GM19452 (cell line): Measurements from ENCODE around the gene HINT3.
"Not testable (repeated sequence)": the region's sequence is repeated elsewhere in the genome, so short reads cannot be mapped to it uniquely, and the experiment has no call there.

Experiments used
- ATAC-seq: cut with Tn5 transposase; IDR thresholded peaks from one replicate; pipeline ENCODE4 v1.9.1; 2021; ENCODE audit not compliant: unreplicated experiment

Gene HINT3

DNA sequence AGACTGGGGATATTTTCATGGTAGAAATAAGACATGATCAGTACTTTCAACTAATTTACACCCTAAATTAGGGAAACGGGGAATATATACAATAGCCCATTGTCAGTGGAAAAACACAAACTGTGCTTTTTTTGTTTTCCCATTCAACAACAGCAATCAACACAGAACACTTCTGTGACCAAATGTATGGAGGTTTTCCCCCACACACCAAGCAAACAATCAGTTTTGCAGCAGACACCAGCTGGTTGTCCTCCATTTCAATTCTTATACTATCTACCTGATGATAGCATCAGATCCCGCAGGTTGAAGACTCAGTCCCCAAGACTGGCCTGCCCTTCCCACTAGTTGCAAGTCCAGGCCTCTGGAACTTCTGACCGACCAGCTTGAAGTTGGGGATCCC lies 4.5 kb downstream of the HINT3 start:
- no peak for ATAC-seq

DNA sequence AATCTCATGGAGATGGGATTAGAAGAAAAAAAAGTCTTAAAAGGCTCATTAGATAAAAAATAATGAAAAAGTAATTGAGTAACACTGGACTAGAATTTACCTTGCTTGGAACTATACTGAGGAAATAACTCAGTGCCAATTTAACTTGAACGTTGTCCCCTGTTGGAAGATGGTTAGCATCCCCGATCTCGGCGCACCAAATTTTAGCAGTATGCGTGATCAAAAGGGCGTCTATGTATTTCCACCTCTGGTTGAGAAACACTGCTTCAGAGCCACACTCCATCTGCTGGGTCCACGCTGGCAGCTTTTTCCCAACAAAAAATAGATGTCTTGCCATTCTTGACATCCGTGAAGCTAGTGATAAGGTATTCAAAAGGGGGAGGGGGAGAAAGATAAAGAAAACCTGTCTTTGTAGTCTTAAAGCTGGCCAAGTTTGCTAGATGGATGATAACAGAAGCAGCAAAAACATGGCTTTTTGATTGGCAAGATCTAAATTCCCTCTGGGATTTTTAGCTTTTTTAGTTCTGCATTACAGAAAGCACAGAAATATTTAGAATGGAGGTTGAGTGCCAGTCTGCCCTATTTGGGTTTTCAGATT lies 6.4 kb downstream of the HINT3 start:
- no peak for ATAC-seq

DNA sequence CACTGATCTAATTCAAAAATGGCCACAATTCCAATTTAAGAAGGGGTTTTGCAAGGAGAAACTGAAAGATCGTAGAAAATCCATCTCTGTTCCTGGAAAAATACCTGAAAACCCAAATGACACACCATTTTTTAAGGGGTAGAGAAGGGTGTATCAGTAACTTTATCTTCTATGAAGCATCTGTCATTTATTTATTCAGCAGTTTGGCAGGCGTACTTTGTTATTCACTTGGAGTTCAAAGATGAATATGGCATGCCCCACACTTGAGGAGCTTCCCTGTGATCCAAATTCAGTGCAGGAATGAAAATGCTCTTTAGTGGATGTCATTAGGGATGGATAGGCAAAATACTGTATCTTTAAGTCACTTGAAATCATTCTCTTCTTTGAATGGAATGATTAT lies 7.2 kb downstream of the HINT3 start:
- ATAC-seq: no peak

DNA sequence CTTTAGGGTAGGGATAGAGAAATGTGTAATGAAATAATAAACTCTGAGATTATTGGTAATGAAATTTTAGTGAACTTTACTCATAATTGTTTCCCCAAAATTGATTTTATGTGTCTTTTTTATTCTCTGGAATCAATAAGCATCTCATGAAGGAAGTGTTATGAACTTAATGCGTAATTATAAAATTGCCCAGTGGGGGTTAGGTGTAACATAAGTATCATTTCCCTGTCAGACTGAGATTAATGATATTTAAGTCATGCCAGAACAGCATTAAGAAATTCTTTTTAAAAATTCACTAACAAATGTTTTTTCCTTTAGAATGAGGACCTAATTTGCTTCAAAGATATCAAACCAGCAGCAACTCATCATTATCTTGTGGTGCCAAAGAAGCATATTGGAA lies 10.0 kb downstream of the HINT3 start:
- ATAC-seq: no peak

DNA sequence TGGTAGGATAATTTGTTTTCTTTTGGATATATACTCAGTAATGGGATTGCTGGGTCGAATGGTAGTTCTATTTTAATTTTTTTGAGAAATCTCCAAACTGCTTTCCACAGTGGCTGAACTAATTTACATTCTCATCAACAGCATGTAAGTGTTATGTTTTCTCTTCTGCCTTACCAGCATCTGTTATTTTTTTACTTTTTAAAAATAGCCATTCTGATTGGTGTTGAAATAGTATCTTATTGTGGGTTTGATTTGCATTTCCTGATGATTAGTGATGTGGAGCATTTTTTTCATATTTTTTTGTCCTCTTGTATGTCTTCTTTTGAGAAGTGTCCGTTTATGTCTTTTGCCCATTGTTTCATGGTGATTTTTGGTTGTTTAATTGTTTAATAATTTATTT lies 11.9 kb downstream of the HINT3 start:
- no peak for ATAC-seq

DNA sequence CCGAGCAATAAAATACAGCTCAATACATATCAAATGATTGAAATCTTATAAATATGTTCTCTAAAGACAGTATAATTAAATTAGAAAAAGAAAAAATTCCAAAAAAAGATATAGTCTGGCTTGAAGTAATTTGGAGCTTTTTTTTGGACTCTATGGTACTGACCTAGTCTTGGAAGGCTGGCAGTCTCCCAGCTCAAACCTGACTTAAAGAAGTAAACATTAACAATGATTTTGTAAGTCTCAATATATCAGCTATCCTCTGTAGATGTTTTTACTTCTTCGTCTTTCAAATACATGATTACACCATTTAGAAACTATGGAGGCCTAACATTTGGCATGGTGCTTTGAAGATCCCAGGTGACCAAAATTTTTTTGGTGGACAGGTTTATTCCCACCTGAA lies 14.2 kb downstream of the HINT3 start:
- no peak for ATAC-seq

DNA sequence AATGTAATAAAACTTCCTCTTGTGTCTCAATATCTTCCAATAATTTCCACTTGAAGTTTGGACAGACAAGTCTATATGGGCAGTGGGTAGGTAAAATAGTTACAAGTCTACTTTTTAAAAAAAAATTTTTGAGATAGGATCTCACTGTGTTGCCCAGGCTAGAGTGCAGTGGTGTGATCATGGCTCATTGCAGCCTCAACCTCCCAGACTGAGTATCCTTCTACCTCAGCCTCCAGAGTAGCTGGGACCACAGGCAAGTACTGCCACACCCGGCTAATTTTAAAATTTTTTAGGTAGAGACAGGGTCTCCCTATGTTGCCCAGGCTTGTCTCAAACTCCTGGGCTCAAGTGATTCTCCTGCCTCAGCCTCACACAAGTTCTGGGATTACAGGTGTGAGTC lies 15.9 kb downstream of the HINT3 start:
- not testable (repeated sequence) for ATAC-seq

DNA sequence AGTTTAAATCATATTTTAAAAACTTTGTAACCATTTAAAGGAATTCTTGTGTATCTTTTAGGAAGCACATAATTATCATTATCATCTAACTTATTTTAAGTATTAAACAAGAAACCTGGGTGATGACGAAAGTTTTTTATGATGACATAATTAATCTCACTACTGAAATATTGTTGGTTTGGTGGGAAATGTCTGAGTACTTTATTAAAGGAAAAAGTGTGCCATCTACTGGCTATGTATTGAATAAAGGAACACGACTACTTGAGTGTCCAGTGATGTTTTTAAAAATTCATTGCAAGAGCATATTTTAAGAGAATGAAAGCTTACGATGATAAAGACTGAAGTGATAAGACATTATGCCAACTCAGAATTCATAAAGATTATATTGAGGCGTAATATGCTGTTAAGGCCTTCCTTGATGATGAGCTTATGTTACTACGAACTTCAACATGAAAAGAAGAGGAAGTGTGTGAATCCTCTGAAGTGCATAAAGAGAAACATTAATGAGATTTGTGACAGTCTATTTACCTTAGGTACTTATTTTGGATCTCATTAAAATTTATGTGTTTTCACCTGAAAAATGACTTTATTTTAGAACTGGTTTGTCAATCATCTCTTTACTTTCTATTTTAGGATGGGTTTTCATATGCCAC lies 17.8 kb downstream of the HINT3 start:
- peak; percentile 87 for ATAC-seq

DNA sequence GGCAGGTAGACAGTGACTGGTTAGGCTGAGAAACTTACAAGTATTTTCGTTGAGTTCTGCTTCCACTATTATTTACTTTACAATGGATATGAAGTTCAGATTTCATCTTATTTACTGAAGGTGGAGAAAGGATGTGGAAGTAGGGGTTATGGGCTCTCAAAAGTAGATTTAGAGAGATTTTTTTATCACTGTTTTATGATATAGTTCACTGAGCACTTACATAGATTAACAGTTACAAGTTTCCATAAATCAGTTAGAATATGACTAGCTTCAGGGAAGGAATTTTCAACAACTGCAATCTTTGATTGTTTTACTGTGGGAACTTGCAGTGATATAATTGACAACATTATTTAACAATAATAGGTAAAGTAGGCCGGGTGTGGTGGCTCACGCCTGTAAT lies 22.5 kb downstream of the HINT3 start:
- ATAC-seq: no peak

DNA sequence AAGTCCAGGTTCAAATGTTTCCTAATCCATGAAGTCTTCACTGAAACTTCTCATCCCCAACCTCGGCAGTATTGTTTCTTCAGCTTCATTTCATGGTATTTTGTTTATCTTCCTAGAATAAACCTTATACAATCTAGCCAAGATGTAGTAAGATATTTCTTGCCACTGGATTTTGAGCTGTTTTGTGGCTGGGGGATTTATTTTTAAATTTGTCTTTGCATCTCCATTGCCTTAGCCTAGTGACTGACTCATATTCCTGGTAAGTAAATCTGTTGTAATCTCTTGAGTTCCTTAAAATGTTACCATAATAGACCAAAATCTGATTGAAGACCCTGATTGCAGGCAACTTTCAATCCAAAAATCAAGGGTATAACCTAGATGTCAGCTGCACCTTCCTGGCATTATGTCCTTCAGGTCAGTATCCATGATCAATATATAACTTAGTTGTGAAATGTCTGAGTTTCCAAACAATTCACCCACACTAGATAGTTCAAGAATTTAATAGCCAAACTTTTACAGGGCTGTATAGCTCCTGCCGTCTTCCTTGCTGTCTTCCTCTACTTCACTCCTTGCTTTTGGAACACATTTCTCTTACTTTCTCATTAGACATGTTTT lies 25.1 kb downstream of the HINT3 start:
- ATAC-seq: no peak

DNA sequence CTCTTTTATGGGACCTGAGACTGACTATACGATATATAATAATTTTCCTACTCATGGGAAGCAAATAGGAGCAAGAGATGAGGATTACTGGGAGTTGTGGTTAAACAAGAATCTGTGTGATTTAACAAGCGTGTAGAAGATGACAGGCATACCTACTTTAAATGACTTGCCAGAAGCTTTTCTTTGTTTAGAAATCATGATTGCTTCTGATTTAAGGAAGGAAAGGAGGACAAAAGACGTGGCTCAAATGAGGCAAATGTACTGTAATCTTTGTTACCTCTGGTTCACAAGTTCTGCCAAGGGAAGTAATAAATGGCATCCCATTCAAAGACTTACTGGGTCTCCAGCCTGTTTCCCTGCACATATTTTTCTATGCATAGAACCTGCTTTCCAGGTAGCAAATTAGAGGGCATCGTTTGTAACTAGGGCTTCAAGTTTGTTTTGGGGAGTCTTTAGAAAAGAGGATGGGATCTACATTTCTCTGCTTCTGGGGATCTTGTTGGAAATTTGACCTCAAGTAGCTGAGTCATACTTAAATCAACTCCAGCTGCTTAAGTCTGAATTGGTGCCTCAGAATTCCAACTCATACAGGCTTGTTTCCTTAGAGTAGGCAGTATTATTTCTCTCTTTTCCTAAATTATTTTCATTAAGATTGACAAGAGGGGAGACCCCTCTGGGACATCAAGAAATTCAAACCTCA lies 26.8 kb downstream of the HINT3 start:
- ATAC-seq: no peak

DNA sequence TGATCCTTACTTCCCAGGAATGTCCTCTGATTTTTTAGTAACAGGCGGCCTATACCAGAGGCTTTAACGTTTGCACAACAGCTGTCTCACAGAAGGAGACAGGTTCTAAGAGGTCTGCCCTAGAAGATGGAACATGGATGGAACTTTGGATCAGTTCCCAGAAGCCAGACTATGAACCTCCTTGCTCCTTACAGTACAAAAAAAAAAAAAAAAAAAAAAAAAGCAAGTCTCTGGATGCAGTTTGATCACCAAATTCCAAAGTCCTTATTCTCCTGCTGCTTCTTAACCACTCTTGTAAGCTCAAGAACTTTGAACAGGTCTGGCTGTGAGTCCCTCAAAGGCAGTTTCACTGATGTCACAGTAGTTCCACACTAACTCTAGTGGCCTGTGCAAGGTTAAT lies 27.7 kb downstream of the HINT3 start:
- ATAC-seq: no peak

DNA sequence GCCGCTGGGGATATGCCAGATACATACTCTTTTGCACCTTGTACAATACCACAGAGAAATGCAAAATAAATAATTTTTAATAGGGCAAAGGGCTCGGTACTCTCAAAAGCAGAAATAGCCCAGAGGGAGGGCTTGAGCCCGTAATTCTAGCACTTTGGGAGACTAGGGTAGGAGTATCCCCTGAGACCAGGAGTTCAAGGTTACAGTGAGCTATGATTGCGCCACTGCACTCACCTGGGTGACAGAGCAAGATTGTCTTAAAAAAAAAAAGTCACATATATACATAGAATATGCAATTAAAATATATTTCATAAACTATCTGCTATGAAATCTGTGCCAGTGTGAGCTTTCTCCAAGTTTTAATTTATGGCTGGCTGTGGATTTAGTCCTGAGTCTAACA lies 29.0 kb downstream of the HINT3 start:
- no peak for ATAC-seq

DNA sequence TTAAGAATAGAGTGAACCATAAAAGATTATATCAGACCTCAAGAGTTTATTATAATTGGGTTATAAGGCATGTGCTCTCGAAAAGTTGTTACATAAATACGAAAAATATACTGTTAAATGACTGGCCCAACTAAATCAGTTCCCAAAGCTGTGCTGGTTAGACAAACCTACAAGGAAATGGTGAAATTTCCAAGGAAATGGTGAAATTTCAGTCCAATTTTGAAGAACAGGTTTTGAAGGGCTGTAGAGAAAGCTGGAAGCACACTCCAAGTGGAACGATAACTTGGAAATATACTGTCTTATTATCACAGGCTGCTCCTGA lies 29.4 kb downstream of the HINT3 start:
- no peak for ATAC-seq

DNA sequence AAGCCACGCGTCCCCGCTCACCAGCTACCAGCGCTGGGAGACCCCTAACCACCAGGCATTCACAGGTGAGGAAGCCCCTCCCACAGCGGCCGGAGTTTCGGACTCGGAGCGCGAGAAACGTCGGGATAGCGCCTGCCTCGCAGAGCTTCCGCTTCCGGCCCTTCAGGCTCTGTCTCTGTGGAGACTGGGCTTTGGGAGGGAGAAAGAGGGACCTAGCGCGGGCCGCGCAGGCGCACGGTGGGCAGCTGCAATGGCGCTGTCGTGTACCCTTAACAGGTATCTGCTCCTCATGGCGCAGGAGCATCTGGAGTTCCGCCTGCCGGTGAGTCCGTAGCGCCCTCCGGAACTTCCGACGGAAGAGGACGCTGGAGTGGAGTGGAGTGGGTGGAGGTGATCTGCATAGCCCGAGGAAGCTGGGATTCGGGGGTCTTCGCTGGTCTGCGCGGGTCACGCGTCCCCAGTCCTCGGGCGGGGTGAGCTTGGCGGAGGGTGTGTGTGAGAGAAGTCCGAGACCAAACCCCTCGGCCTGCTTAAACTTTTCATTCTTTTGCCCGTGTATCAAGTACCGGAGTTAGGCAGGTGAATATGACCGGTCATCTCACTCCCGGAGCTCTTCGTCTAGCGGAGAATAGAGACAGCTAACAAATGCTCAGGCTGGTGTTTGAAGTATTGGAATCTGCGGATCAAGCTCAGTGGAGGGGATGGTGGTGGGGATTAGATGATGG lies 29.9 kb downstream of the HINT3 start, which contains the start of gene TRMT11:
Gene TRMT11, plus strand, starts transcription at position 240 of the 725 bp plus-strand sequence. Its CDS starts 11 bp downstream, at position 251.
- peak; percentile 99 for ATAC-seq

DNA sequence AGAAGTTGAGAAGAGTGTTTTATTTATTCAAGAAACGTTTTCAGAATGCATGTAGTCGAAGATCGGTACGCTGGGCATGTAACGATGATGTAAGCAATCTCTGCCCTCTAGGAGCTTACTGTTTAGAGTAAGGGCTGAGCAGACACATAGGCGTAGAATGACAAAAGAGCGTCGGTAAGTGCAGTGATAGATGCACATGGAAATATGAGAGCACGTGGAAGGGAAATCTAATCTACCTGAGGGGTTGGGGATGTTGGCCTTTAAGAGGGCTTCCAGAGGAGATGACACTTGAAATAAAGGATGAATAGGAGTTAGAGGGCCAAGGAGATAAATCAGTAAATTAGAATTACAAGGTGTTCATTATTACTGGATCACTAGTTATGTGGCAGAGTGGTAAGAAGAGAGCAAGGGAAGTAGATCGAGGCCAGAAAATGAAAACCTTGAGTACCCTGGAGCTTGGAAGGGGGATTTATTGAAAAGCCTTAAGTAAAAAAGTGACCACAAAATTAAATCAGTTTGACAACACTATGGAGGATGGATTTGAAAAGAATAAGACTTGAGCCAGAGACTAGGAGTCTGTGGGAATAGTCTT lies 30.6 kb downstream of the HINT3 start:
- peak; percentile 27 for ATAC-seq

DNA sequence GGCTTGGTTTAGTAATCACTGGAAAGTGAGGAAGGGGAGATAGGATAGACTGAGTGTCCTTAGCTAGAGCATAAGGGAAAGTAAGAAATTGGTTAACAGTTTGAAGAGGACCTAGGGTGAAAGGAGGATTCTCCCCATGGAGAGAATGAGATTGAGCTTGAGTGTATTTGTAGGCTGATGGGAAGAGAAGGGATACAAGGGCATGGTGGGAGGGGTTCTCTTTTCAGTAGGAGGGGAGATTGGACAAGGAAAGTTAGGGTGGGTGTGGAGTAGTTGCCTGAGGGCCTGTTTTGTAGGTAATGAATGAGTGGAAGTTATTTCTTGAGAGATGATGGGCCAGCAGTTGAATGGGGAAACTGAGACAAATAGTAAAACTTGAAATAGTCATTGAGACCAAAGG lies 31.7 kb downstream of the HINT3 start:
- ATAC-seq: no peak

DNA sequence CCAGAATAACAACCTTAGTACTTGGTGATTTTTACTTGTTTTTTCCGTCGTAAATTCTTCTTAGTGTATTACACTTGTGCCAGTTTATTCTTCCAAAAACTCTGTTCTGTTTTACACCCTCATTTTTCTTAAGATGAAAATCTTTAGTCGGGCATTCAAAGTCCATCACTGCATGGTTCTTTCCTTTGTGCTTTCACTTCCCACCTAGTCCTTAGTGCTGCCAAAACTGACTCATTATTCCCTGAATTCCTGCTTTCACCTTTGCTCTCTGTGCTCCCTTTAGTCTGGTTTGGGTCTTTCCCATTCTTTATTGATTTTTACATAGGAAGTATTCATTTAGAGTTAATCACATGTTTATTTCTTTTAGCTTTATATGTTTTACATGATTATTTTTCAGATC lies 33.1 kb downstream of the HINT3 start:
- no peak for ATAC-seq

DNA sequence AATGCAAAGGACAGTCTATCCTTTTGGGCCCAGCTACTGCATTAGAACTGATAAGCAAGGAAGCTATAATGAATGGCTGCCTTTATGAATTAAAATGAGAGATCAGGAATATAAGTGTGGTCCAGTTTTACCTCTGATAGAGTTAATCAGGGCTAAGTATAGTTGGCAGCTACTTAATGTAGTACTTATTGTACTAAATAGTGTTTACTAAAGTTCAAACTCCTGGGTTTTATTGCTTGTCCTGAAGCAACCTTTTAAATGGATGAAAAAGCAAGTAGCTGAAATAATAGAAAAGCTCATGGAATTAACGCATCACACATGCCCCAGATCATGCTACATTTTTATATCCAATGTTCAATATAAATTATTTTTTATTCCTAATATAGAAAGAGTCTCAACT lies 35.1 kb downstream of the HINT3 start:
- ATAC-seq: no peak

DNA sequence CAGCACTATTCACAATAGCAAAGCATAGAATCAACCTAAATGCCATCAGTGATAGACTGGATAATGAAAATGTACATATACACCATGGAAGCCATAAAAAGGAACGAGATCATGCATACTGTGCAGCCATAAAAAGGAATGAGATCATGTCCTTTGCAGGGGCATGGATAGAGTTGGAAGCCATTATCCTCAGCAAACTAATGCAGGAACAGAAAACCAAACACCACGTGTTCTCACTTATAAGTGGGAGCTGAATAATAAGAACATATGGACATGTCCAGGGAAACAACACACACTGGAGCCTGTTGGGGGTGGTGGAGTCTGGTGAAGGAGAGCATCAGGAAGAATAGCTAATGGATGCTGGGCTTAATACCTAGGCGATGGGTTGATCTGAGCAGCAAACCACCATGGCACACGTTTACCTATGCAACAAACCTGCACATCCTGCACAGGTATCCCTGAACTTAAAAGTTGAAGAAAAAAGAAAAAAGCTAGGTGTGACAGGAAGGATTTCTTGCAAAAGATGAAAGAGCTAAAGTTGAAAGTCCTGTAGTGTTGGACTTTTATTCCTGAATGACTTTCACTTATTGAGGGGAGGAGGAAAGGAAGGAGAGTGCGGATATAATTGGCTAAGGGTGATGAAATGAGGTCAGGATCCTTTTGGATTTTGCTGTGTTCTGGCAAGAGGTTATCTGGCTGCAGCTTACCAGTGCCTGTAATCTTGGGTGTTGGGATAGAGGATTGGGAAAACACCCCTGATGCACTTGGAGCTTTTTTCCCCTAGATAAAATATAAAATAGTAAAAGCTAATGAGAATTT lies 38.3 kb downstream of the HINT3 start:
- ATAC-seq: no peak
